T-helper 2 cell treated with Interferon-gamma antibody and Interleukin-4, amounts not matched to agents 5 μg/mL and 100 μg/mL, for 36 hours (primary cell): ENCODE measurements around the gene SLAMF9.
"Not testable (repeated sequence)": the region's sequence is repeated elsewhere in the genome, so short reads cannot be mapped to it uniquely, and the experiment has no call there.

Source experiments
- DNase-seq: peaks from one replicate; pipeline ENCODE4 v3.0.0; 2021; ENCODE audit warnings: low spot score
- H3K27ac Mint-ChIP-seq: one replicate; pipeline ENCODE4 v1.8.0; 2021; ENCODE audit warnings: mild to moderate bottlenecking, mixed read lengths
- H3K27me3 Mint-ChIP-seq: one replicate; pipeline ENCODE4 v1.8.0; 2021; ENCODE audit warnings: low read depth, mixed read lengths
- H3K36me3 Mint-ChIP-seq: one replicate; pipeline ENCODE4 v1.8.0; 2021; ENCODE audit warnings: low read depth, mixed read lengths
- H3K4me1 Mint-ChIP-seq: one replicate; pipeline ENCODE4 v1.8.0; 2021; ENCODE audit warnings: low read depth, mixed read lengths
- H3K4me3 Mint-ChIP-seq: one replicate; pipeline ENCODE4 v1.8.0; 2022; ENCODE audit warnings: mild to moderate bottlenecking, moderate library complexity, mixed read lengths
- H3K9me3 Mint-ChIP-seq: one replicate; pipeline ENCODE4 v1.8.0; 2021; ENCODE audit warnings: mixed read lengths

Gene SLAMF9

GRCh38 chr1:159908031-159908940, 45.8 kb downstream of the SLAMF9 start:
- H3K27ac Mint-ChIP-seq = peak overlapping the region; percentile 65
- no peaks in the 10 kb centered on the region for H3K27me3 Mint-ChIP-seq
- H3K9me3 Mint-ChIP-seq = peaks cover 6% of the 10 kb centered on the region
- no peak for DNase-seq
- H3K4me3 Mint-ChIP-seq = no peak overlapping the region
- peaks cover 41% of the 10 kb centered on the region for H3K4me1 Mint-ChIP-seq
- peaks cover 12% of the 10 kb centered on the region for H3K36me3 Mint-ChIP-seq

GRCh38 chr1:159906960-159907359, 47.1 kb downstream of the SLAMF9 start:
- no peak overlapping the region for H3K4me3 Mint-ChIP-seq
- peaks cover 9% of the 10 kb centered on the region for H3K36me3 Mint-ChIP-seq
- H3K4me1 Mint-ChIP-seq = peaks cover 33% of the 10 kb centered on the region
- H3K9me3 Mint-ChIP-seq = peaks cover 6% of the 10 kb centered on the region
- no peak for DNase-seq
- no peak overlapping the region for H3K27ac Mint-ChIP-seq
- H3K27me3 Mint-ChIP-seq = no peaks in the 10 kb centered on the region

GRCh38 chr1:159904036-159904435, 50.0 kb downstream of the SLAMF9 start:
- not testable (repeated sequence) for H3K36me3 Mint-ChIP-seq, H3K4me3 Mint-ChIP-seq, H3K9me3 Mint-ChIP-seq, DNase-seq, H3K27ac Mint-ChIP-seq, H3K27me3 Mint-ChIP-seq
- peaks cover 12% of the 10 kb centered on the region for H3K4me1 Mint-ChIP-seq

- H3K4me3 Mint-ChIP-seq = no peak overlapping the region
- no peak overlapping the region for H3K27ac Mint-ChIP-seq
- DNase-seq = no peak
Observed at GRCh38 chr1:159902541-159902940, 51.5 kb downstream of the SLAMF9 start.

More at GRCh38 chr1:159902541-159902940, 51.5 kb downstream of the SLAMF9 start:
- Mint-ChIP-seq H3K27me3 (peaks cover 2% of the 10 kb centered on the region), H3K36me3 (peaks cover 3% of the 10 kb centered on the region), H3K4me1 (peaks cover 7% of the 10 kb centered on the region), H3K9me3 (peaks cover 6% of the 10 kb centered on the region)
